Measurements from ENCODE around the gene PDE6B.

PDE6B gene

DNA sequence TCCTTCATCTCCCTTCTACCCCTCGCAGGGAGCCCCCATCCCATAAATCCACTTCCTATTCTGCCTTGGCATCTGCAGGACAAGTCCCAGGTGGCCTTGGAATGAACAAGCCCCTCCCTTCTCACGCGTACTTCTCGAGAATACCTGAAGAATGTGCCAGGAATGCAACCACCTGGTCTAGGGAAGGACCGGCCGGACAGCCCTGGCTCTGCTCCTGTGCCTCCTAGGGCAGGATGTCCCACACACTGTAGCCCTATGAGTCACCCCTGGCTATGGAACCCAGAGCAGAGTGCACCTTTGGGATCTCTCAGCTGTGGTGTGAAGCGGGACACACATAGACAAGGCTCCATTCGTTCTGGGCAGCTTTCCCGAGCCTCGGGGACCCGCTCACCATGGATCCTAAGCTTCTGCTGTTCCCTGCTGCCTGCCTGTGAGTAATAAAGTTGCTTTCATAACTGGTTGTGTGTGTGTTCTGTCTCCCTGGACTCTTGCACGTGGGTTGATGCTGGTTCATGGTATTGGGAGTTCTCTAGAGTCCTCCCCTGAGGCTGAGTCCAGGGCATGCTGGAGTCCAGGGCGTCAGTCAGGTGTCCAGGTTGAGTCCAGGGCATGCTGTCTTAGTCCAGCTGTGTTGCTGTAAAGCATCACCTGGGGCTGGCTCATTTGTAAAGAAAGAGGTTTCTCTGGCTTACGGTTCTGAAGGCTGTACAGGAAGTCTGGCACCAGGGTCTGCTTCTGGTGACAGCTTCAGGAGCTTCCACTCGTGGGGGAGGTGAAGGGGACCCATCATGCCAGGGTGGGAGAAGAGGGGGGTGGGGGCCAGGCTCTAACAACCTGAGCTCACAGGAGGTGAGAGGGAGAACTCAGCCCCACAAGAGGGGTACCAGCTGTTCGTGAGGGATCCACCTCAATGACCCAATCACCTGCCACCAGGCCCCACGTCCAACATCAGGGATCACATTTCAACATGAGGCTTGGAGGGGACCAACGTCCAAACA lies 7.4 kb upstream of the PDE6B start:
- DNase-seq (ENCODE audit: extremely low read depth, low read depth): no peak
- TF ChIP-seq CTCF (IDR thresholded peaks at IDR 0.05; ENCODE audit: low read depth, low read length): no peak

DNA sequence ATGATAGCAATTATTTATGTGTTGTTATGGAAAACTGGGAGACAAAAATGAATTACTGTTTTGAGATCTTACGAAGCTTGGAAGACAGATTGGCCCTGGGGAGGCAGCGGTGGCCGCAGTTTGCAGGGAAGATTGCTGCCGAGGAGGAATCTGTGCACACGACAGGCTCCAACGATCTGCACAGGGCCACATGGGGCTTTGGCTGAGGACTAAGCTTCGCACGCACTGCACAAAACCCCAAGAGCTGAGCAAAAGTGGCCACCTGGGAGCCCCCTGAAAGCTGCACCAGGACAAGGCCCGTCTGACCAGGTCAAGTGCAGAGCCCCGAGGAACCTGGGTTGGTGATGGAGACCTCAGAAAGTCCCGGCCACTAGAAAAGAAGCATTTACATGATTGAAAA lies 5.2 kb upstream of the PDE6B start:
- no peak for TF ChIP-seq CTCF (IDR thresholded peaks at IDR 0.05; ENCODE audit: low read depth, low read length)
- no peak for DNase-seq (ENCODE audit: extremely low read depth, low read depth)

GRCh38 chr4:620851-621261 lies 4.5 kb upstream of the PDE6B start:
- DNase-seq (ENCODE audit: extremely low read depth, low read depth): no peak
- TF ChIP-seq CTCF (IDR thresholded peaks at IDR 0.05; ENCODE audit: low read depth, low read length): no peak

DNA sequence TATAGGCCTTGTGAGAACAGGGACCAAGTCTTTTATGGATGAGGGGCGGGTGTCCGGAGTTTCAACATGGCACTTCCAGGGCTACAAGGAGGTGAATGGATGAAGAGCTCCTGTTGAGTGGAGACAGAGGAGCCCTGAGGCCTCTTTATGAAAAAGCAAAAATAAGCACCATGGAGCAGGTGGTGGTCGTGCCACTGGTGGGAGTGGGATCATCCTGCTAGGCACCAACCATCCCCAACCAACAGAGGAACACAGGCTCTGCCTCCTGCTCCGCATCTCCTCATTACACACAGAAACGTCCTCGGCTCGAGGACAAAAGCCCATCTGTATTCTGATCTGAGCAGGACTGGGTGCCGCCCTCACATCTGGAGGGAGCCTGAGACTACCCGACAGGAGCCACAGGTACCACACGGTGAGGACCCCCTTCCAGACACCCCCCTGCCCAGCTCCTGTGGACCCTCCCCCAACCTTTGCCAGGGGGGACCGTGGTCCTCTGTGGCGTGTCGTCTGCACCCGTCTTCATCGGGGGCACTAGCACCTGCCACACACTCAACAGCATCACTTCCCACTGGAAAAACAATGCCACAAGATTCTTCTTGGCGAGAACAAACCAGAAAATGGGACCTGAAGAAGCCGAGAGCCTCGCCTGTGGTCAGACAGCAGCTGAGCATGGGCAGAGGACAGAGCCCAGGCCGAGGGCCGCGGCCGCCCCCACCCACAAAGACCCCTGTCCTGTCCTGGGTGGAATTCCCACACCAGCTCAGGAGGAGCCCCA lies 3.9 kb upstream of the PDE6B start:
- DNase-seq (ENCODE audit: extremely low read depth, low read depth): no peak
- no peak for TF ChIP-seq CTCF (IDR thresholded peaks at IDR 0.05; ENCODE audit: low read depth, low read length)

DNA sequence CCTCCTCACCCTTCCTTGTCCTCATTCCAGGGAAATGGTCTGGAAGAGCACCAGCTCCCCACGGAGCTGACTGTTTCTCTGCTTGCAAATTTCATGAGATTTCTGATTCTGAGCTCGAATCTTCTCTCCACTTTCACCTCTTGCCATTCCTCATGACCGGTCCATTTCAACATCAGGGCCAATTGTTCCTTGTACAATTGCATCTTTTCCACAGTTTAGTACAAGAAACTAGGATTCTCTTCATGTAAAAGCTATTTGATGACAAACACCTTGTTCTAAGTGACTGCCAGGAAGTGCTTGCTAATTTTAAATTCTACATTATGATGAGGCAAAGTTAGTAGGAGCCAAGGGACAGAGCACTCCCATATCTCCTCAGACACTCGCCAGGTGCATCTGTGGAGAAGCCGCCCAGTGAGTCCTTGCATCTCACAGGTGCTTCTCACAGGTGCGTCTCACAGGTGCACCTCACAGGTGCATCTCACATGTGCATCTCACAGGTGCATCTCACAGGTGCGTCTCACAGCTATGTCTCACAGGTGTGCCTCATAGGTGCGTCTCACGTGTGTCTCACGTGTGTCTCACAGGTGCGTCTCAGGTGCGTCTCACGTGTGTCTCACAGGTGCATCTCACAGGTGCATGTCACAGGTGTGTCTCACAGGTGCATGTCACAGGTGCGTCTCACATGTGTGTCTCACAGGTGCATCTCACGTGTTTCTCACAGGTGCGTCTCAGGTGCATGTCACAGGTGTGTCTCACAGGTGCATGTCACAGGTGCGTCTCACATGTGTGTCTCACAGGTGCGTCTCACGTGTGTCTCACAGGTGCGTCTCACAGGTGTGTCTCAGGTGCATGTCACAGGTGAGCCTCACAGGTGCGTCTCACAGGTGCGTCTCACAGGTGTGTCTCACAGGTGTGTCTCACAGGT lies 3.0 kb upstream of the PDE6B start:
- no peak for TF ChIP-seq CTCF (IDR thresholded peaks at IDR 0.05; ENCODE audit: low read depth, low read length)
- DNase-seq (ENCODE audit: extremely low read depth, low read depth): no peak

DNA sequence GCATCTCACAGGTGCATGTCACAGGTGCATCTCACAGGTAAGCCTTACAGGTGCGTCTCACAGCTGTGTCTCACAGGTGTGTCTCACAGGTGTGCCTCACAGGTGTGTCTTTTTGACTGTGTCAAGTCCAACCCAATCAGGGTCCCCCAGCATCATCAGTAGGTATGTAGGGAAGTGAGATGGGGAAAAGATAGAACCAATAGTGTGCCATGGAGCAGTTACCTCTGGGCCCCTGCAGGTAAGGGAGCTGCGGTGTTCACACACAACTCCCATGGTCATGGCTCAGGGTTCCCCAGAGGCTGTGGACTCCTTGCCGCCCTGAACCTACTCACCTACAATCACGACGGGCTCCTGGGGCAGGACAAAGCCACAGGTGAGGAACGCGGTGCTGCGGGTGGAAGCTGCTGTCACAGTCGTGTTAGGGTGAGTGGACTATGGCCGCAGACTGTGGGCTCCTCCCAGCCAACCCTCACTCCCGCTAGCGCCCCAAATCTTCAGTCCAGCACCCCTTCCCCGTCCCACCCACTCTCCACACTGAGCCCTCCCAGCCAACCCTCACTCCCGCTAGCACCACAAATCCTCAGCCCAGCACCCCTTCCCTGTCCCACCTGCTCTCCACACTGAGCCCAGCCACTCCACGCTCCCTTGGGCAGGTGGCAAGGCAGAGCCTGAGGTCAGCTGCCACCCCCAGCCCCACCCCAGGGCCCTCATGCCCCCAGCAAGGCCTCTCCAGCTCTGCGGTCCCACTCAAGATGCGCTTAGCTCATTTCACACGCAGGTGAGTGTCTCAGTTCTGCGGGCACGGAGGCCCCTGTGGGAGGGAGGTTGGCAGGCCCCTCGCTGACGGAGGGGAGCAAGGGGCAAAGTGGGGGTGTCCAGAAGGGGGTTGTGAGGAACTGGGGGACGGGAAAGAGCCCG lies 2.1 kb upstream of the PDE6B start:
- no peak for DNase-seq (ENCODE audit: extremely low read depth, low read depth)
- no peak for TF ChIP-seq CTCF (IDR thresholded peaks at IDR 0.05; ENCODE audit: low read depth, low read length)

Data from AG09319 (cell line).